IPS-18c (cell line): ENCODE measurements around the gene MBOAT7.

Experiments
- H3K4me3 ChIP-seq: 2 replicates; pipeline ENCODE4 v1.7.0; 2013; ENCODE audit warnings: low read depth, mild to moderate bottlenecking, low read length, moderate library complexity; ENCODE audit not compliant: insufficient read depth
- H3K9me3 ChIP-seq: one replicate; pipeline ENCODE4 v1.6.1; 2013; ENCODE audit warnings: mild to moderate bottlenecking, low read length, moderate library complexity; ENCODE audit not compliant: control insufficient read depth, insufficient read depth

The MBOAT7 gene

DNA sequence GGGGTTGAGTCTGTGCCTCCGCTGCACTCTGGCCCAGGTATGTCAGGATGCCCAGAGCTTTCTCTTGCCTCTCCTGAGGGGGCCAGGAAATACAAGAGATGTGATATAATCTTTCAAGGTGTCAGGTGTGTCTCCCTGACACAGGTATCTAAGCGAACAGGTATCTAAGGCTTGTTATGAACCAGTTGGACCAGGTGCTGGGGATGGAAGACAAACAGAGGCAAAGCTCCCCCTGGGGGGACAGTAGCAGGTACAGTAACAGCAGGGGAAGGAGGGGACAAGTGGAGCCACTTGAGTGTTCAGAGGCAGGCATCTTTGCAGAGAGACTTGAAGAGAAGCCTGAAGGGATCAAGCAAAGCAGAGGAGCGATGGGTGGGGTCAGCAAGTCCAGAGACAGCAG is 32.4 kb downstream of the MBOAT7 start:
- Histone ChIP-seq H3K4me3 (no peak overlapping the region), H3K9me3 (no peaks in the 10 kb centered on the region)

GRCh38 chr19:54156490-54156889 is 32.9 kb downstream of the MBOAT7 start:
- Histone ChIP-seq H3K9me3 (no peaks in the 10 kb centered on the region), H3K4me3 (no peak overlapping the region)

- H3K9me3 ChIP-seq = no peaks in the 10 kb centered on the region
- H3K4me3 ChIP-seq = no peak overlapping the region
These were observed 33.7 kb downstream of the MBOAT7 start for GRCh38 chr19:54155694-54156093.

DNA sequence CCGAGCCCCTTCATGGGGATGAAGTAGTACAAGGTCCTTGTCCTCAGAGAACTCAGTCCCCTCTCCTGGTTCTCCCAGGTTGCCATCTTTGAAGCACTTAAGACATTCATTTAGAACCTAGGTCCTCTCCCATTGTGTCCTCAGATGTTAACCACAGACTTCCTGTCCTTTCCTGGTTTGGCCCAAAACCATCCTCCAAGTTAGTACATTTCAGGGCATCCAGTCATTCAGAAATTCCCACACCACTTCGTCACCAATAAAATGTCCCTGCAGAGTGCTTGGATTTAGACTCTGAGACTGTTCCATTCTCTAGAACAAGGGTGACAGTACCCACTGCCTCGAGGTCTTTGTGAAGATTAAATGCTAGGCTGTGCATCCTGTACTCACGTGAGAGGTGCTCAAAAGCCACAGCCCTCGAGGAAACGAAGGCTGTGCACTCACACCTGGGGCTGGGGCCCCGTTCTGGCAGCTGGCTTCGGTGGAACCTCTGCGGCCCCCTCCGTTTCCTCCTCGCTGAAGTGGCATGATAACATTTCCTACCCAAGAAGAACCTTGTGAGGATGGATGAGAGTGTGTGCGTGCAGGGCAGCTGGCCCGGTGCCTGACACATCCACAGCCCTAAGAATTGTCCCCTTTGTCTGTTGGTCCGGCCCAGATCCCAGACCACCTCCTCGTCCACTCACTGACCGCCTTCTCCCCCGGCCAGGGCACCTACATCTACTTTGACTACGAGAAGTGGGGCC is 34.6 kb downstream of the MBOAT7 start:
- H3K4me3 ChIP-seq = no peak overlapping the region
- no peaks in the 10 kb centered on the region for H3K9me3 ChIP-seq

- H3K4me3 ChIP-seq = no peak overlapping the region
- no peaks in the 10 kb centered on the region for H3K9me3 ChIP-seq
These were observed 35.6 kb downstream of the MBOAT7 start for GRCh38 chr19:54153731-54154326.

DNA sequence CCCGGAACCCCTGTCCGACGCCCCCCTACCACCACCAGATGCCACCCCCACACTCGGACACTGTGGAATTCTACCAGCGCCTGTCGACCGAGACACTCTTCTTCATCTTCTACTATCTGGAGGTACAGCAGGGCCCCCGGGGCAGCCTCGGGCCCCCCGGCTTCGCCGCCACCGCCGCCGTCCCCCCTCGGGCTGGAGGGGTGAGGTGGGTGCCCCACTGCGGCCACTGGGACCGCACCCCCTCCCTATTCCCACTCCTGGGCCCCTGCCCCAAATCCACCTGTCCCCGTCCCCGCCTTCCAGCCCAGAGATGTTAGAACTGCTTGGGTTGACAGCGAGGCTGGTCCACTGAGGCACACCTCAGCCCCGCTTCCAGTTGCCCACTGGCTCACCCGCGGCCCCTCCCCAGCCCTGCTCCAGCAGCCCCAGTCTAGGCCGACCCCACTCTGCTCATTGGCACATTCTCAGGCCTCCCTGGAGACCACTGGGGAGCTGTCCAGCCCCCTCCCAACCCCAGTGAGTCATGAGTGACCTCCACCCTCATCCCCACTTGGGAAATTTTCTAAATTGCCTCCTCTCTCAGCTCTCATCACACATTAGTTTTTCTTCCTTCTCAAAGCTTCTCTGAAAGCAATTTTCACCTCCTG is 36.4 kb downstream of the MBOAT7 start:
- no peak overlapping the region for H3K4me3 ChIP-seq
- H3K9me3 ChIP-seq = no peaks in the 10 kb centered on the region

- H3K4me3 ChIP-seq = no peak overlapping the region
- no peaks in the 10 kb centered on the region for H3K9me3 ChIP-seq
These were observed 37.1 kb downstream of the MBOAT7 start for GRCh38 chr19:54152267-54152666.

DNA sequence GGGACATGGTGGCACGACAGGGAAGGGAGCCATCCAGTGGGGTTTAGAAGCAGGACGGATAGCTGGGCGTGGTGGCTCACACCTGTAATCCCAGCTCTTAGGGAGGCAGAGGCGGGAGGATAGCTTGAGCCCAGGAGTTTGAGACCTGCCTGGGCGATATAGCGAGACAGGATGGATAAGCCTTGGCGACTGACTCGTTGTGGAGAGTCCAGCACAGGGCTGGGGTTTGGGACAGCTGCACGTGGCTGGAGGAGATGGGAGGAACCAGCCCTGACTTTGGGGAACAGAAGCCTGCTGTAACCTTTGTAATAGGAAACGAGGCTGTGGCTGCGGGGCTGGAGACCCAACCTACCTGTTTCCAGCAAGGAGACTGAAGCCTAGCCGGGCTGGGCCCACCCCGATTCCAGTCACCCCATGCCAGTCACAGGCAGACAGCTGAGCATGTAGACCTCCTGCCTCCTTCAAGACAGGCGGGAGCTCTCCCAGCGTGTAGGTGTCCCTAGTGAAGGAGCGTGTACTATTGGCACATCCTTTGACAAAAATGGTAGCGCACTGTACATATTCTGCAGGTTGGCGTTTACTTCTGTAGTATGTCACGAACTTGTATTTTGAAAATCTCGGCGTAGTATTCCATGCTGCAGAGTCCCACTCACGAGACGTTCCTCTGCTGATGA is 37.9 kb downstream of the MBOAT7 start:
- Histone ChIP-seq H3K4me3 (no peak overlapping the region), H3K9me3 (no peaks in the 10 kb centered on the region)

DNA sequence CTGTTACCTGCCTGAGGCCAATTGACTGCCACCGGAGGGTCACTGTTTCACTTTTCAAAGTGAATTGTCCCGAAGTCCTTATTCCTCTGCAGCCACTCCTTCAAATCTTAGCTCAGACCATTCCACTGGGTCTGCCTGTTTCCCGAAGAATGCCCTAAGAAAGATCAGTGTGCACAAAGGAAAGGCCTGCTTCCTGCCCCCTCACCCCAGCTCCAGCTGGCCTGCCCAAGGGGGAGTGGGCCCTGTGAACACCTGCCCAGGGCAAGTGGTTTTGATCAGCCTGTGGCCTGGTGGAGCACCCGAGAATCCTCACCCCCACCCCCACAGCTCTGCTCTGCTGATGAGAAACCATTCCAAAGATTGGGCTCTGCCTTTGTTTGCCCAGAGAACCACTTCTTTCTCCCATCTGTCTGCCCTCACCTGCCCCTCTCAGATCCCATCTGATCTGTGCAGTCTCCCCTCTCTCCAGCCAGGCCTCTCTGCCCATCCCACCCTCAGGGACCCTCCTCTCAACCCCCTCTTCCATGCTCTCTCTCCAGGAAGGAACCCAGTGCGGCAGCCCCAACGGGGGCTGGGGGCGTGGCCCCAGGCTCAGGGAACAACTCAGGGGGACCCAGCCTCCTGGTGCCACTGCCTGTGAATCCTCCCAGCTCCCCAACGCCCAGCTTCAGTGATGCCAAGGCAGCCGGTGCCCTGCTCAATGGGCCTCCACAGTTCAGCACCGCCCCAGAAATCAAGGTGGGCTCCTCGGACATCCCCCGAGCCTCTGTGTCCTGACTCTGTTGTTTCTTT is 40.2 kb downstream of the MBOAT7 start:
- H3K9me3 ChIP-seq = peaks cover 3% of the 10 kb centered on the region
- no peak overlapping the region for H3K4me3 ChIP-seq

DNA sequence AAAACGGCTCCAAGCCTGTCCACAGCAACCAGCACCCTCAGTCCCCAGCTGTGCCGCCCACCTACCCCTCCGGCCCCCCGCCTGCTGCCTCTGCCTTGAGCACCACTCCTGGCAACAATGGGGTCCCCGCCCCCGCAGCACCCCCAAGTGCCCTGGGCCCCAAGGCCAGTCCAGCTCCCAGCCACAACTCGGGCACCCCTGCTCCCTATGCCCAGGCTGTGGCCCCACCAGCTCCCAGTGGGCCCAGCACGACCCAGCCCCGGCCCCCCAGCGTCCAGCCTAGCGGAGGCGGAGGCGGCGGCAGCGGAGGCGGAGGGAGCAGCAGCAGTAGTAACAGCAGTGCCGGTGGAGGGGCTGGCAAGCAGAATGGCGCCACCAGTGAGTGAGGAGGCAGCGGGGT is 41.2 kb downstream of the MBOAT7 start:
- Histone ChIP-seq H3K9me3 (peaks cover 3% of the 10 kb centered on the region), H3K4me3 (no peak overlapping the region)

GRCh38 chr19:54147676-54148075 is 41.7 kb downstream of the MBOAT7 start:
- H3K4me3 ChIP-seq = no peak overlapping the region
- peaks cover 3% of the 10 kb centered on the region for H3K9me3 ChIP-seq

DNA sequence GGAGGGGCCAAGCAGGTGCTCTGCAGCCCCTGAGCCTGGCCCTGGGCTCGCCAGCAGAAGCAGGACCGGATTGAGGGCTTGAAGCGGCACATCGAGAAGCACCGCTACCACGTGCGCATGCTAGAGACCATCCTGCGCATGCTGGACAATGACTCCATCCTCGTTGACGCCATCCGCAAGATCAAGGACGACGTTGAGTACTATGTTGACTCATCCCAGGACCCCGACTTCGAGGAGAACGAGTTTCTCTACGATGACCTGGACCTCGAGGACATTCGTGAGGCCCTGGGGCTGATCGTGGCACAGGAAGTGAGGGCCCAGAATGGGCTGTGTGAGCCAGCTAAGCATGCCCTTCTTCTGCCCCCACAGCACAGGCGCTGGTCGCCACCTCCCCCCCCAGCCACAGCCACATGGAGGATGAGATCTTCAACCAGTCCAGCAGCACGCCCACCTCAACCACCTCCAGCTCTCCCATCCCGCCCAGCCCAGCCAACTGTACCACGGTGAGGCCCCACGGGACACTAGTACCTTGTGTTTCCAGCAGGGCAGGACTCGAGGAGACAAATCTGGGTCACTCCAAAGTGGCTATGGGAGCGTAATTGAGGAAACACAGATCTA is 43.7 kb downstream of the MBOAT7 start:
- Histone ChIP-seq H3K4me3 (no peak overlapping the region), H3K9me3 (peaks cover 3% of the 10 kb centered on the region)

DNA sequence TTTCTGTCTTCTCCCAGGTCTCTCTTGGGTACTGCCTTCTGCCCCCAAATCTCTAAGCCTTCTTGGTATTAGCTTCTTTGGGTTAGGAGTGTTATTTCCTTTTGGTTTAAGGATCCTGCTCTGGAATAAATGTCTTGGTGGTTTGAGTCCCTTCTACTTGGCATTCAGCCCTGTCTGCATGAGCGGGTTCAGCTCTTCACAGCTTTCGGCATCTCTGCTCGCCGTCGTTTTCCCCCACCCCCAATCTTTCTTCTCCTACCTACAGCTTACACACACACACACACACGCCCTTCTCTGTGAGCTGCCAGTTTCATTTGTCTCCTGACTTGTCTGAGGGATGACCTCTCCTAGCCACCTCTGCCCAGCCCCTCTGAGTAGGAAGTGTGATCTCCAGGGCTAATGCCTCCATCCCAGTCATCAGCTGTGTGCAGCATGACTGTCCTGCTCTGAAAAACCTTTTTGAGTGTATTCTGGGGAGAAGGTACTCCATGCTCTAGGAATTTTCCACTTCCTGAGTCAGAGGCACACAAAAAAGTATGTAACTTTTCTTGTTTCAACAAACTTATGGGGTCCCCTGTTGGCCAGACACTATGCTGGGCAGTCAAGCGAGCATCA is 47.1 kb downstream of the MBOAT7 start:
- H3K9me3 ChIP-seq = peaks cover 3% of the 10 kb centered on the region
- no peak overlapping the region for H3K4me3 ChIP-seq

DNA sequence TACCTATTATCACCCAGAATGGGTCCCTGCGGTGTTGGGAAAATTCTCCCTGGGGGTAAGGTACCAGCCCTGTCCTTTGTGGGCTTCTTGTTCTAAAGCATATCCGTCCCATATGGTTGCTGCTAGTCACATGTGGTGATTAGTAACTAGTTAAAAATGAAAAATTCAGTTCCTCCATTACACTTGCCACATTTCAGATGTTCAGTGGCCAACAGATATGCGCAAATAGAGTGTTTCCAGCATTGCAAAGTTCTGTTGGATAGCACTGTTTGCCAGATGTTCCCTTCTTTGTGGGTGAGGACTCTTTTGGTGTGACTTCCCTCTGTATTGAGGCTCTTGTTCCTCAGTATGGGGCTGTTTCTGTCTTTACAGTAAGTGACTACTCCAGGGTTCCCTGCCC is 48.0 kb downstream of the MBOAT7 start:
- no peak overlapping the region for H3K4me3 ChIP-seq

GRCh38 chr19:54138489-54139256 is 50.7 kb downstream of the MBOAT7 start:
- H3K9me3 ChIP-seq = no peaks in the 10 kb centered on the region
- peak overlapping the region; percentile 77 for H3K4me3 ChIP-seq

More for the DNA sequence above, 48.0 kb downstream of the MBOAT7 start:
- H3K9me3 ChIP-seq = peaks cover 2% of the 10 kb centered on the region
